ENCODE measurements around the gene USP40. TPM values are rescaled to one million over a fixed set of nuclear protein-coding genes. Genes with fewer than 3 reads are reported as not detected.

The USP40 gene
- total and polyA plus RNA-seq, 9 of the 15 experiments (the other 6 are each of a cell fraction or from before 2014, with no cell fraction given): 5.5 to 15.0 (median 9.3) TPM

DNA sequence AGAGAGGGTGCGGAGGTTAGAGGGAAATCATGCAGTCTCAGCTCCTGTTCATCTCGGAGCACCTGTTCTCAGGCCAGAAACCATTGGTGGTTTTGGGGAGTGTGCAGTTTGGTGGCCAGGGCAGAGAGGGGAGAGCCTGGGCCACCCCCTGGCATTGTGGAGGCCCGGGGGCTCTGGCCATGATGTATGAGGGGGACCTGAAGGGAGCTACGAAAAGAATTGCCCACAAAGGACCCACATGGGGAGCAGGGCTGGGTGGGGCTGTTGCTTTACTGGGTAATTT, 124.6 kb downstream of the USP40 start:
- H3K36me3 ChIP-seq (ENCODE audit: control insufficient read depth, insufficient read depth, low read length): peaks cover 30% of the 10 kb centered on the region; the same call in 2 of the 3 replicates
- ChIA-PET POLR2A (interaction anchor here (0.6 kb wide), 1 partner anchor 11 kb away, joined by 3 read pairs; no protein-coding TSS in a partner anchor), CTCF (ENCODE audit: low intra/inter-chr PET ratio) (interaction anchor here (3.5 kb wide), 1 partner anchor 37 kb away, joined by 36 read pairs; no protein-coding TSS in a partner anchor)
- intact Hi-C loops (cut with micrococcal nuclease) (loop anchor here (10.0 kb wide), 1 partner anchor 177 kb away; no protein-coding TSS in a partner anchor), in situ Hi-C loops (cut with MboI) (no loop called here)
- H3K4me1 ChIP-seq (replicated peaks in 1 of 2; ENCODE audit: control insufficient read depth in 2 of 2, insufficient read depth in 2 of 2, low read length in 2 of 2): no peaks in the 10 kb centered on the region; a peak in 2 of 5 replicates
- H3K79me2 ChIP-seq (ENCODE audit: control insufficient read depth, insufficient read depth, low read length): no peaks in the 10 kb centered on the region
- BruUV-seq (replicated peaks): no TSS peak
- H3K4me2 ChIP-seq (ENCODE audit: insufficient read depth, low read length): no peak overlapping the region
- DNase-seq (ENCODE audit: extremely low read depth in 1 of 4, low spot score in 3 of 4) (no peak), ATAC-seq (no peak), FAIRE-seq (no peak)
- H3K9me3 ChIP-seq (replicated peaks; ENCODE audit: control insufficient read depth, insufficient read depth, low read depth, low read length): no peaks in the 10 kb centered on the region
- H2AFZ ChIP-seq (ENCODE audit: low read depth, low read length): no peak overlapping the region
- H3K9ac ChIP-seq (ENCODE audit: insufficient read depth in 1 of 2, low read depth in 2 of 2, low read length in 2 of 2): no peak overlapping the region
- WGBS (ENCODE audit: insufficient coverage, low coverage, missing lambda C conversion rate): no CpG with 5 or more reads among the region's 4 CpGs
- no peak overlapping the region for H3K4me3 ChIP-seq
- no peaks in the 10 kb centered on the region for H3K27me3 ChIP-seq (ENCODE audit: control insufficient read depth in 2 of 2, insufficient read depth in 2 of 2, low read length in 2 of 2)
- H4K20me1 ChIP-seq (replicated peaks; ENCODE audit: control insufficient read depth, insufficient read depth, low read length): no peaks in the 10 kb centered on the region
- no peak overlapping the region for H3K27ac ChIP-seq (ENCODE audit: extremely low read depth, low read depth, low read length)
- H3K9me1 ChIP-seq (ENCODE audit: control insufficient read depth, insufficient read depth, low read length): no peaks in the 10 kb centered on the region
- TF ChIP-seq, protein P1, sequence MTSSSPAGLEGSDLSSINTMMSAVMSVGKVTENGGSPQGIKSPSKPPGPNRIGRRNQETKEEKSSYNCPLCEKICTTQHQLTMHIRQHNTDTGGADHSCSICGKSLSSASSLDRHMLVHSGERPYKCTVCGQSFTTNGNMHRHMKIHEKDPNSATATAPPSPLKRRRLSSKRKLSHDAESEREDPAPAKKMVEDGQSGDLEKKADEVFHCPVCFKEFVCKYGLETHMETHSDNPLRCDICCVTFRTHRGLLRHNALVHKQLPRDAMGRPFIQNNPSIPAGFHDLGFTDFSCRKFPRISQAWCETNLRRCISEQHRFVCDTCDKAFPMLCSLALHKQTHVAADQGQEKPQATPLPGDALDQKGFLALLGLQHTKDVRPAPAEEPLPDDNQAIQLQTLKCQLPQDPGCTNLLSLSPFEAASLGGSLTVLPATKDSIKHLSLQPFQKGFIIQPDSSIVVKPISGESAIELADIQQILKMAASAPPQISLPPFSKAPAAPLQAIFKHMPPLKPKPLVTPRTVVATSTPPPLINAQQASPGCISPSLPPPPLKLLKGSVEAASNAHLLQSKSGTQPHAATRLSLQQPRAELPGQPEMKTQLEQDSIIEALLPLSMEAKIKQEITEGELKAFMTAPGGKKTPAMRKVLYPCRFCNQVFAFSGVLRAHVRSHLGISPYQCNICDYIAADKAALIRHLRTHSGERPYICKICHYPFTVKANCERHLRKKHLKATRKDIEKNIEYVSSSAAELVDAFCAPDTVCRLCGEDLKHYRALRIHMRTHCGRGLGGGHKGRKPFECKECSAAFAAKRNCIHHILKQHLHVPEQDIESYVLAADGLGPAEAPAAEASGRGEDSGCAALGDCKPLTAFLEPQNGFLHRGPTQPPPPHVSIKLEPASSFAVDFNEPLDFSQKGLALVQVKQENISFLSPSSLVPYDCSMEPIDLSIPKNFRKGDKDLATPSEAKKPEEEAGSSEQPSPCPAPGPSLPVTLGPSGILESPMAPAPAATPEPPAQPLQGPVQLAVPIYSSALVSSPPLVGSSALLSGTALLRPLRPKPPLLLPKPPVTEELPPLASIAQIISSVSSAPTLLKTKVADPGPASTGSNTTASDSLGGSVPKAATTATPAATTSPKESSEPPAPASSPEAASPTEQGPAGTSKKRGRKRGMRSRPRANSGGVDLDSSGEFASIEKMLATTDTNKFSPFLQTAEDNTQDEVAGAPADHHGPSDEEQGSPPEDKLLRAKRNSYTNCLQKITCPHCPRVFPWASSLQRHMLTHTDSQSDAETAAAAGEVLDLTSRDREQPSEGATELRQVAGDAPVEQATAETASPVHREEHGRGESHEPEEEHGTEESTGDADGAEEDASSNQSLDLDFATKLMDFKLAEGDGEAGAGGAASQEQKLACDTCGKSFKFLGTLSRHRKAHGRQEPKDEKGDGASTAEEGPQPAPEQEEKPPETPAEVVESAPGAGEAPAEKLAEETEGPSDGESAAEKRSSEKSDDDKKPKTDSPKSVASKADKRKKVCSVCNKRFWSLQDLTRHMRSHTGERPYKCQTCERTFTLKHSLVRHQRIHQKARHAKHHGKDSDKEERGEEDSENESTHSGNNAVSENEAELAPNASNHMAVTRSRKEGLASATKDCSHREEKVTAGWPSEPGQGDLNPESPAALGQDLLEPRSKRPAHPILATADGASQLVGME (CRISPR knock-in tag; IDR thresholded peaks at IDR 0.05): no peak
- TF ChIP-seq SAP30 (IDR thresholded peaks at IDR 0.05; ENCODE audit: borderline replicate concordance, insufficient read depth, low read depth, low read length, poor library complexity, severe bottlenecking) (no peak), TCF7L2 (IDR thresholded peaks at IDR 0.05; ENCODE audit: low read depth, low read length) (no peak), NUFIP1 (IDR thresholded peaks at IDR 0.05; ENCODE audit: partially characterized antibody) (no peak), ZNF347 (CRISPR knock-in tag; IDR thresholded peaks at IDR 0.05; ENCODE audit: low read depth) (no peak), HNRNPK (IDR thresholded peaks at IDR 0.05; ENCODE audit: low read depth, low read length, poor library complexity, severe bottlenecking) (no peak)
- TF ChIP-seq, protein P2, sequence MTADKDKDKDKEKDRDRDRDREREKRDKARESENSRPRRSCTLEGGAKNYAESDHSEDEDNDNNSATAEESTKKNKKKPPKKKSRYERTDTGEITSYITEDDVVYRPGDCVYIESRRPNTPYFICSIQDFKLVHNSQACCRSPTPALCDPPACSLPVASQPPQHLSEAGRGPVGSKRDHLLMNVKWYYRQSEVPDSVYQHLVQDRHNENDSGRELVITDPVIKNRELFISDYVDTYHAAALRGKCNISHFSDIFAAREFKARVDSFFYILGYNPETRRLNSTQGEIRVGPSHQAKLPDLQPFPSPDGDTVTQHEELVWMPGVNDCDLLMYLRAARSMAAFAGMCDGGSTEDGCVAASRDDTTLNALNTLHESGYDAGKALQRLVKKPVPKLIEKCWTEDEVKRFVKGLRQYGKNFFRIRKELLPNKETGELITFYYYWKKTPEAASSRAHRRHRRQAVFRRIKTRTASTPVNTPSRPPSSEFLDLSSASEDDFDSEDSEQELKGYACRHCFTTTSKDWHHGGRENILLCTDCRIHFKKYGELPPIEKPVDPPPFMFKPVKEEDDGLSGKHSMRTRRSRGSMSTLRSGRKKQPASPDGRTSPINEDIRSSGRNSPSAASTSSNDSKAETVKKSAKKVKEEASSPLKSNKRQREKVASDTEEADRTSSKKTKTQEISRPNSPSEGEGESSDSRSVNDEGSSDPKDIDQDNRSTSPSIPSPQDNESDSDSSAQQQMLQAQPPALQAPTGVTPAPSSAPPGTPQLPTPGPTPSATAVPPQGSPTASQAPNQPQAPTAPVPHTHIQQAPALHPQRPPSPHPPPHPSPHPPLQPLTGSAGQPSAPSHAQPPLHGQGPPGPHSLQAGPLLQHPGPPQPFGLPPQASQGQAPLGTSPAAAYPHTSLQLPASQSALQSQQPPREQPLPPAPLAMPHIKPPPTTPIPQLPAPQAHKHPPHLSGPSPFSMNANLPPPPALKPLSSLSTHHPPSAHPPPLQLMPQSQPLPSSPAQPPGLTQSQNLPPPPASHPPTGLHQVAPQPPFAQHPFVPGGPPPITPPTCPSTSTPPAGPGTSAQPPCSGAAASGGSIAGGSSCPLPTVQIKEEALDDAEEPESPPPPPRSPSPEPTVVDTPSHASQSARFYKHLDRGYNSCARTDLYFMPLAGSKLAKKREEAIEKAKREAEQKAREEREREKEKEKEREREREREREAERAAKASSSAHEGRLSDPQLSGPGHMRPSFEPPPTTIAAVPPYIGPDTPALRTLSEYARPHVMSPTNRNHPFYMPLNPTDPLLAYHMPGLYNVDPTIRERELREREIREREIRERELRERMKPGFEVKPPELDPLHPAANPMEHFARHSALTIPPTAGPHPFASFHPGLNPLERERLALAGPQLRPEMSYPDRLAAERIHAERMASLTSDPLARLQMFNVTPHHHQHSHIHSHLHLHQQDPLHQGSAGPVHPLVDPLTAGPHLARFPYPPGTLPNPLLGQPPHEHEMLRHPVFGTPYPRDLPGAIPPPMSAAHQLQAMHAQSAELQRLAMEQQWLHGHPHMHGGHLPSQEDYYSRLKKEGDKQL (CRISPR knock-in tag; IDR thresholded peaks at IDR 0.05; ENCODE audit: borderline replicate concordance): no peak
